ENCODE results near the gene TBCK. TPM values are rescaled to one million over a fixed set of nuclear protein-coding genes. Genes with fewer than 3 reads are reported as not detected.

TBCK gene
- polyA plus RNA-seq, 1 donor from 2014 or later = 22.9 TPM

GRCh38 chr4:106312997-106313522 lies 2.9 kb downstream of the TBCK start:
- Mint-ChIP-seq H3K36me3 (peaks cover 2% of the 10 kb centered on the region), H3K27ac (peak overlapping the region in 2 of 3 donors; percentile 78 to 80), H3K4me3 (peak overlapping the region in 1 of 4 donors; percentile 78), H3K9me3 (no peaks in the 10 kb centered on the region), H3K27me3 (no peaks in the 10 kb centered on the region), H3K4me1 (peaks cover 18 to 26% (median 26%) of the 10 kb centered on the region in 3 donors)

- Mint-ChIP-seq H3K27ac (peak overlapping the region in 1 of 3 donors; percentile 79), H3K36me3 (peaks cover 2% of the 10 kb centered on the region), H3K4me1 (peaks cover 18 to 26% (median 26%) of the 10 kb centered on the region in 3 donors), H3K9me3 (no peaks in the 10 kb centered on the region), H3K27me3 (no peaks in the 10 kb centered on the region), H3K4me3 (peak overlapping the region in 1 of 4 donors; percentile 70)
These were observed 3.6 kb downstream of the TBCK start for GRCh38 chr4:106312377-106312776.

GRCh38 chr4:106306561-106306960 lies 9.4 kb downstream of the TBCK start:
- Mint-ChIP-seq H3K36me3 (peaks cover 8% of the 10 kb centered on the region), H3K27ac (no peak overlapping the region), H3K4me1 (peaks cover 8 to 11% (median 11%) of the 10 kb centered on the region in 3 donors), H3K4me3 (no peak overlapping the region), H3K9me3 (no peaks in the 10 kb centered on the region), H3K27me3 (no peaks in the 10 kb centered on the region)

DNA sequence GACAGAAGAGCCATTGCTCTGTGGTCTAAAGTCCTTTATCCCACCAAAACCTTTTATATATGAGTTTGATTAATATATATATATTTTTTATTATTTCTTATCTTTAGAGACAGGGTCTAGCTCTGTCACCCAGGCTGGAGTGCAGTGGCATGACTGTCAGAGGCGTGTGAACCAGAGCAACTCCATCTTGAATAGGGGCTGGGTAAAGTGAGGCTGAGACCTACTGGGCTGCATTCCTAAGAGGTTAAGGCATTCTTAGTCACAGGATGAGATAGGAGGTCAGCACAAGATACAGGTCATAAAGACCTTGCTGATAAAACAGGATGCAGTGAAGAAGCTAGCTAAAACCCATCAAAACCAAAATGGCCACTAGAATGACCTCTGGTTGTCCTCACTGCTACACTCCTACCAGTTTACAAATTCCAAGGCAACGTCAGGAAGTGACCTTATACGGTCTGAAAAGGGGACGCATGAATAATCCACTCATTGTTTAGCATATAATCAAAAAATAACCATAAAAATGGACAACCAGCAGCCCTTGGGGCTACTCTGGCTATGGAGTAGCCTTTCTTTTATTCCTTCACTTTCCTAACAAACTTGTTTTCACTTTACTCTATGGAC lies 10.5 kb downstream of the TBCK start:
- Mint-ChIP-seq H3K4me1 (peaks cover 8 to 11% (median 11%) of the 10 kb centered on the region in 3 donors), H3K27me3 (no peaks in the 10 kb centered on the region), H3K27ac (no peak overlapping the region), H3K9me3 (no peaks in the 10 kb centered on the region), H3K36me3 (peaks cover 11% of the 10 kb centered on the region), H3K4me3 (no peak overlapping the region)

DNA sequence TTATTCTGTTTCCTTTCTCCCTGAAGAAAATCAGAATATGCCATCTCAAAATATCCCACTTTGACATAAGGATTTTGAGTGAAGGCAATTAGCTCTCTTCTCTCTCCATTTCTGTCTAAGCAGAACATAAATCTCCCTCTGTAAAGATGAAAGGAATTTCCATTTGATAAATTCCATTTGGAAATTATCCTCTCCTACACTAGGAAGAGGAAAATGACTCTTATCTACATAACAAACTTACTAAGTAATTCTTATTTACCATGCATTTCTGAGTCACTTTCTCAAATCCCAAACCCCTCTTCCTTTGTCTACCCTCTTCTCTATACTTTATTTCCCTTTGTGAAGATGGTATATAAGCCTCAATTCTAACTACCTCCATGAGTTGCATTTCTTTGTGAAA lies 11.4 kb downstream of the TBCK start:
- peaks cover 11% of the 10 kb centered on the region for H3K36me3 Mint-ChIP-seq
- H3K9me3 Mint-ChIP-seq = no peaks in the 10 kb centered on the region
- H3K27ac Mint-ChIP-seq = no peak overlapping the region
- no peaks in the 10 kb centered on the region for H3K27me3 Mint-ChIP-seq
- H3K4me3 Mint-ChIP-seq = no peak overlapping the region
- H3K4me1 Mint-ChIP-seq = peaks cover 7 to 8% (median 8%) of the 10 kb centered on the region in 3 donors

DNA sequence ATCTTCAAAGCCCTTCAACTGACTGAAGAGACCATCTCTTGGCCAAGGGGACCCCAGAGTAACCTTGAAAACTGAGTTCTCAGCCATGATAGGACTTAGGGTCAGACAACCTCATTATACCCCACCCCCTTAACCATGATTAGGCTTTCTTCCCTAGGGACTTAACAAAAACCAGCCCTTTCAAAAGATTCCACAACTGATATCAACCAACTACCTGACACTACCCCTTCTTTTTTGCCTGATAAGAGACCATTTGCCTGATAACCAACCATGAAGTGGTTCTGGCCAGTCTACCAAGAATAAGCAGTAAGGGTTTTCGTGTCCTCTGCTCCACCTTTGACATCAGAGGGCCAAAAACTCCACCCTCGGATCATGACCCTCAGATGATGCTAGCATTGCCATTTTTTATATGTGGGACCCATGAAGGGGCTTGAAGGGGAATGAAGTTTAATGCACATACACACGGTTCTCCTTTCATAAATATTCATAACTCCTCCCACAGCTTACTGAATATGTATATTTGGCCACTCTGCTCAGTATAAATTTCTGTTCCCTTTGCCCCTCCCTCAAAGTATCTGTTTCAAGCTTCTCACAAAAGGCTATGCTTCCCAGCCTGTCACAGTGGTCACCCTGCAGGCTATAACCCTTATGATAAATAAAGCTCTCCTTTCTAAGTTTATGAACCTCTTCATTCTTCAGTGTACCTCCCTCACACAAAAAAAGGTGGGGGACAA lies 12.3 kb downstream of the TBCK start:
- H3K4me3 Mint-ChIP-seq = no peak overlapping the region
- no peak overlapping the region for H3K27ac Mint-ChIP-seq
- peaks cover 11% of the 10 kb centered on the region for H3K36me3 Mint-ChIP-seq
- no peaks in the 10 kb centered on the region for H3K9me3 Mint-ChIP-seq
- no peaks in the 10 kb centered on the region for H3K27me3 Mint-ChIP-seq
- H3K4me1 Mint-ChIP-seq = peaks cover 7 to 8% (median 8%) of the 10 kb centered on the region in 3 donors

- peaks cover 4 to 14% (median 5%) of the 10 kb centered on the region in 3 donors for H3K4me1 Mint-ChIP-seq
- H3K4me3 Mint-ChIP-seq = no peak overlapping the region
- H3K36me3 Mint-ChIP-seq = peaks cover 11% of the 10 kb centered on the region
- no peaks in the 10 kb centered on the region for H3K27me3 Mint-ChIP-seq
- no peak overlapping the region for H3K27ac Mint-ChIP-seq
- no peaks in the 10 kb centered on the region for H3K9me3 Mint-ChIP-seq
These were observed 14.0 kb downstream of the TBCK start for GRCh38 chr4:106302062-106302438.

- H3K36me3 Mint-ChIP-seq = peaks cover 11% of the 10 kb centered on the region
These were observed 14.5 kb downstream of the TBCK start for GRCh38 chr4:106301393-106302061.

DNA sequence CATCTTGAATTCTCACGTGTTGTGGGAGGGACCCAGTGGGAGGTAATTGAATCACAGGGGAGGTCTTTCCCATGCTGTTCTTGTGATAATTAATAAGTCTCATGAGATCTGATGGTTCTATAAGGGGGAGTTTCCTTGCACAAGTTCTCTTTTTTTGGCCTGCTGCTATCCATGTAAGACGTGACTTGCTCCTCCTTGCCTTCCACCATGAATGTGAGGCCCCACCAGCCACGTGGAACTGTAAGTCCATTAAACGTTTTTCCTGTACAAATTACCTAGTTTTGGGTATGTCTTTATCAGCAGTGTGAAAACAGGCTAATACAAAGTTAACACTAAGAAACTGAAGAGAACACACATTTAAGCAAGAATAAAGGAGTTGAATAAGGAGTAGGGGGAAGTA lies 16.0 kb downstream of the TBCK start:
- H3K27me3 Mint-ChIP-seq = no peaks in the 10 kb centered on the region
- peaks cover 4 to 16% (median 5%) of the 10 kb centered on the region in 3 donors for H3K4me1 Mint-ChIP-seq
- no peak overlapping the region for H3K4me3 Mint-ChIP-seq
- peaks cover 10% of the 10 kb centered on the region for H3K36me3 Mint-ChIP-seq
- H3K9me3 Mint-ChIP-seq = no peaks in the 10 kb centered on the region
- H3K27ac Mint-ChIP-seq = no peak overlapping the region

More at GRCh38 chr4:106301393-106302061, 14.5 kb downstream of the TBCK start:
- H3K4me1 Mint-ChIP-seq = peaks cover 4 to 16% (median 7%) of the 10 kb centered on the region in 3 donors
- no peaks in the 10 kb centered on the region for H3K27me3 Mint-ChIP-seq
- H3K4me3 Mint-ChIP-seq = no peak overlapping the region
- no peaks in the 10 kb centered on the region for H3K9me3 Mint-ChIP-seq
- H3K27ac Mint-ChIP-seq = no peak overlapping the region

DNA sequence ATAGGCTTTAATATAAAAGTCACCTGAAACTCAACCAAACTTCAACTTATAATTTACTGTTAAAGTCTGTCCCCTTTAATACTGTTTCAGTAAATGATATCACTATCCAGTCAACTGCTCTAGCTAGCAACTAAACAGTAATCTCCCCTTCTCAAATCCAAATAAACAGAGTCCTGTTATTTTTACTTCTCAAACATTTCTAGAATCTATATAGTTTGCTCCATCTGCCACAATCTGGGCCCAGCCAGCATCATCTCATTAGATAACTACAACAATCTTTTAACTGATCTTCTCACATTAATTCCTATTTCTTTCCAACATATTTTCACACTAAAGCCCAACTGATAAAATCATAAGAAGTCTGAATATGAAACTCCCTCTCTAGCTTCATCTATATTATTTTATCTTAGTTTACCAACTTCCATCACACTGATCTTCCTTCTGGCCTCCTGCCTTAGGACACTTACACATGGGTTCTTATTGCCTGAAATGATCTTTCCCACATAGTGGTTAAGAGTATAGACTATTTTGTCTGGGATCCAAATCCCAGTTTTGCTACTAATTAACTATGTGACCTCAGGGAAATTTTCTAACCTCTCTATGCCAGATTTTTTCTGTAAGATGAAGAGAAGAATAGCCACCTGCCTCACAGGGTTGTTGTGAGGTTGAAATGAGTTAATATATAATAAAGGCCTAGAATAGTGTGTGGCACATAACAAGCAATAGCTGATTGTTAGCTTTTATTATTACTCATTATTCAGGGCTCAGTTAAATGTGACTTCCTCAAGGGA lies 18.6 kb downstream of the TBCK start:
- peaks cover 2 to 8% (median 3%) of the 10 kb centered on the region in 3 donors for H3K4me1 Mint-ChIP-seq
- H3K27me3 Mint-ChIP-seq = no peaks in the 10 kb centered on the region
- no peak overlapping the region for H3K4me3 Mint-ChIP-seq
- peaks cover 18% of the 10 kb centered on the region for H3K36me3 Mint-ChIP-seq
- no peak overlapping the region for H3K27ac Mint-ChIP-seq
- no peaks in the 10 kb centered on the region for H3K9me3 Mint-ChIP-seq

DNA sequence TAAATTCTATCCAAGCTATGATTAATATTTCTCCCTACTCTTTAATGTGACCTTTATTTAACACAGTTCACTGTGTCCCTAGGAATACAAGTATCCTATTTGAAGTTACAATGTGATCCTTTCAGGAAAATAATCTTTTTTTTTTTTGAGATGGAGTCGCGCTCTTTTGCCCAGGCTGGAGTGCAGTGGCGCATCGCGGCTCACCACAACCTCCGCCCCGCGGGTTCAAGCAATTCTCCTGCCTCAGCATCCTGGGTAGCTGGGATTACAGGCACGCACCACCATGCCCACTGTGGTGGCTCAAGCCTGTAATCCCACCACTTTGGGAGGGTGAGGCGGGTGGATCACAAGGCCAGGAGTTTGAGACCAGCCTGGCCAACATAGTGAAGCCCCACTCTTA lies 21.9 kb downstream of the TBCK start:
- no peaks in the 10 kb centered on the region for H3K9me3 Mint-ChIP-seq
- H3K36me3 Mint-ChIP-seq = peaks cover 14% of the 10 kb centered on the region
- peaks cover 0 to 8% (median 2%) of the 10 kb centered on the region in 3 donors for H3K4me1 Mint-ChIP-seq
- no peaks in the 10 kb centered on the region for H3K27me3 Mint-ChIP-seq
- H3K4me3 Mint-ChIP-seq = no peak overlapping the region
- no peak overlapping the region for H3K27ac Mint-ChIP-seq

DNA sequence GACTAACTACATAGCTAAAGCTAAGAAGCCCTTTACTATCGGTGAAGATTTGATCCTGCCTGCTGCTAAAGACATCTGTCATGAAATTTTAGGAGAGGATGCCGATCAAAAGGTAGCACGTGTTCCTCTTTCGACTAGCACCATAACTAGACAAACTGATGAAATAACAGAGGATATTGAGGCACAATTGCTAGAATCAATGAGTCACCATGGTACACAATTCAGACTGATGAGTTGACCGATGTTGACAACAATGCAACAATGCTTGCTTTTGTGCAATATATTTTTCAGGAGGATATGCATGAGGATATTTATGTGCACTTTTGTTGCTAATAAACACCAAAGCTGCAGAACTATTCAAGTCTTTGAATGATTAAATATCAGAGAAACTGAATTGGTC lies 24.3 kb downstream of the TBCK start:
- peaks cover 16% of the 10 kb centered on the region for H3K36me3 Mint-ChIP-seq
- H3K9me3 Mint-ChIP-seq = no peaks in the 10 kb centered on the region
- H3K27ac Mint-ChIP-seq = no peak overlapping the region
- no peak overlapping the region for H3K4me3 Mint-ChIP-seq
- no peaks in the 10 kb centered on the region for H3K27me3 Mint-ChIP-seq
- no peaks in the 10 kb centered on the region for H3K4me1 Mint-ChIP-seq

GRCh38 chr4:106289737-106290136 lies 26.3 kb downstream of the TBCK start:
- no peak overlapping the region for H3K27ac Mint-ChIP-seq
- H3K4me3 Mint-ChIP-seq = no peak overlapping the region
- H3K27me3 Mint-ChIP-seq = no peaks in the 10 kb centered on the region
- H3K4me1 Mint-ChIP-seq = peaks cover 0 to 1% (median 0%) of the 10 kb centered on the region in 3 donors
- H3K9me3 Mint-ChIP-seq = no peaks in the 10 kb centered on the region
- H3K36me3 Mint-ChIP-seq = peaks cover 14% of the 10 kb centered on the region

GRCh38 chr4:106287353-106287969 lies 28.5 kb downstream of the TBCK start:
- no peaks in the 10 kb centered on the region for H3K27me3 Mint-ChIP-seq
- peaks cover 0 to 1% (median 0%) of the 10 kb centered on the region in 3 donors for H3K4me1 Mint-ChIP-seq
- H3K27ac Mint-ChIP-seq = no peak overlapping the region
- no peaks in the 10 kb centered on the region for H3K9me3 Mint-ChIP-seq
- H3K36me3 Mint-ChIP-seq = peaks cover 7% of the 10 kb centered on the region
- H3K4me3 Mint-ChIP-seq = no peak overlapping the region

All from IgD-negative memory B cell (primary cell).